ENCODE results near the gene STEEP1. TPM values are rescaled to one million over a fixed set of nuclear protein-coding genes. Genes with fewer than 3 reads are reported as not detected.

The STEEP1 gene
- total RNA-seq, 1 experiment from 2014 or later, result 30.4 TPM

DNA sequence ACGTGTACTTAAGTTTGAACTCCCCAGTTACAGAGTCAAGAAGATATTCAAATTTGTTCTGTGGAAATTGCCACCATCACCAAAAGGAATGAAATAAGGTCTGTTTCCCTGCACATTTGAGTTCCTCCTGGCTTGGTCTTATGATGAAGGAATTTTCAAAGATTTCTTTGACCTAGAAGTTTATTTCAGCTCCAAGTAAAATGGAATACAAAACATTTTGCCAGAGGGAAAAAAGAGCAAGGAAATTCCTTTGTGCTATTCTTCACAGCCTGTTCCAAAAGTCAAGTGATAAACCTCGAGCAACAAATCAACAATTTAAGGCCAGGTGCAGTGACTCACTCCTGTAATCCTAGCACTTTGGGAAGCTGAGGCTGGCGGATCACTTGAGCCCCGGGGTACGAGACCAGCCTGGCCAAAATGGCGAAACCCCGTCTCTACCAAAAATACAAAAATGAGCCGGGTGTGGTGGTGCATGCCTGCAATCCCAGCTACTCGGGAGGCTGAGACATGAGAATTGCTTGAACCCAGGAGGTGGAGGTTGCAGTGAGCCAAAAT, 37.6 kb upstream of the STEEP1 start:
- Histone ChIP-seq H3K27me3 (ENCODE audit: insufficient read depth, low read length) (no peaks in the 10 kb centered on the region; the same call in 1 of the 2 replicates), H2AK5ac (ENCODE audit: insufficient read length, low read length) (no peak overlapping the region), H3K9ac (ENCODE audit: extremely low read depth, insufficient read length, low read length) (no peak overlapping the region), H3K18ac (ENCODE audit: insufficient read length, low read depth, low read length) (no peak overlapping the region), H3T11ph (ENCODE audit: low read length) (no peak overlapping the region), H2BK20ac (ENCODE audit: low read depth, low read length, poor library complexity, severe bottlenecking) (no peak overlapping the region), H4K5ac (ENCODE audit: insufficient read length, low read depth, low read length) (no peak overlapping the region), H3K9me3 (ENCODE audit: control insufficient read depth, low read depth, low read length) (peaks cover 12% of the 10 kb centered on the region), H2BK120ac (ENCODE audit: low read depth, low read length, poor library complexity, severe bottlenecking) (no peak overlapping the region), H3K14ac (ENCODE audit: insufficient read depth, low read length) (no peak overlapping the region), H3K23ac (ENCODE audit: insufficient read length, low read depth, low read length) (no peak overlapping the region), H2BK15ac (ENCODE audit: low read depth, low read length) (no peak overlapping the region), H3K4ac (ENCODE audit: low read depth, low read length) (no peak overlapping the region), H4K20me1 (ENCODE audit: control insufficient read depth, insufficient read depth, insufficient read length) (no peaks in the 10 kb centered on the region), H4K8ac (replicated peaks; ENCODE audit: insufficient read length, low read depth, low read length) (no peak overlapping the region), H4K91ac (ENCODE audit: insufficient read length, low read depth, low read length) (no peak overlapping the region), H3K23me2 (ENCODE audit: insufficient read length, low read depth, low read length, poor library complexity, severe bottlenecking) (peaks cover 8% of the 10 kb centered on the region), H2BK12ac (ENCODE audit: insufficient read length, low read depth, low read length) (no peak overlapping the region), H3K79me2 (ENCODE audit: insufficient read depth, low read length) (no peaks in the 10 kb centered on the region; the same call in 1 of the 2 replicates), H3K27ac (ENCODE audit: insufficient read length, low read depth, low read length) (no peak overlapping the region), H3K4me2 (ENCODE audit: insufficient read depth, insufficient read length, low read length) (no peak overlapping the region), H3K4me1 (ENCODE audit: insufficient read depth, low read length) (no peaks in the 10 kb centered on the region; the same call in 1 of the 2 replicates), H2AFZ (ENCODE audit: low read length) (no peak overlapping the region), H3K56ac (ENCODE audit: insufficient read length, low read depth, low read length) (no peak overlapping the region), H3K79me1 (ENCODE audit: insufficient read depth, low read depth, low read length, poor library complexity, severe bottlenecking) (no peaks in the 10 kb centered on the region), H2BK5ac (ENCODE audit: insufficient read length, low read length) (no peak overlapping the region)
- DNase-seq, result no peak
- H3K9me3 Mint-ChIP-seq, result peaks cover 51 to 52% of the 10 kb centered on the region in 2 experiments
- H3K27ac Mint-ChIP-seq, result no peak overlapping the region
- no peak overlapping the region for H3K4me3 Mint-ChIP-seq
- TF ChIP-seq, protein P1, sequence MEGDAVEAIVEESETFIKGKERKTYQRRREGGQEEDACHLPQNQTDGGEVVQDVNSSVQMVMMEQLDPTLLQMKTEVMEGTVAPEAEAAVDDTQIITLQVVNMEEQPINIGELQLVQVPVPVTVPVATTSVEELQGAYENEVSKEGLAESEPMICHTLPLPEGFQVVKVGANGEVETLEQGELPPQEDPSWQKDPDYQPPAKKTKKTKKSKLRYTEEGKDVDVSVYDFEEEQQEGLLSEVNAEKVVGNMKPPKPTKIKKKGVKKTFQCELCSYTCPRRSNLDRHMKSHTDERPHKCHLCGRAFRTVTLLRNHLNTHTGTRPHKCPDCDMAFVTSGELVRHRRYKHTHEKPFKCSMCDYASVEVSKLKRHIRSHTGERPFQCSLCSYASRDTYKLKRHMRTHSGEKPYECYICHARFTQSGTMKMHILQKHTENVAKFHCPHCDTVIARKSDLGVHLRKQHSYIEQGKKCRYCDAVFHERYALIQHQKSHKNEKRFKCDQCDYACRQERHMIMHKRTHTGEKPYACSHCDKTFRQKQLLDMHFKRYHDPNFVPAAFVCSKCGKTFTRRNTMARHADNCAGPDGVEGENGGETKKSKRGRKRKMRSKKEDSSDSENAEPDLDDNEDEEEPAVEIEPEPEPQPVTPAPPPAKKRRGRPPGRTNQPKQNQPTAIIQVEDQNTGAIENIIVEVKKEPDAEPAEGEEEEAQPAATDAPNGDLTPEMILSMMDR (conservative IDR thresholded peaks at IDR 0.05), result no peak
- H3K27me3 Mint-ChIP-seq (ENCODE audit: low read depth), result peaks cover 19% of the 10 kb centered on the region
- no CpG with 5 or more reads among the region's 9 CpGs for WGBS (ENCODE audit: extremely low coverage, insufficient read length, low lambda C conversion rate)
- peaks cover 13 to 26% (median 19%) of the 10 kb centered on the region in 3 experiments for H3K36me3 Mint-ChIP-seq (ENCODE audit: insufficient read depth in 1 of 3, low read depth in 3 of 3)
- H3K4me1 Mint-ChIP-seq, result peaks cover 15 to 16% of the 10 kb centered on the region in 2 experiments

Data from H9 (cell line).